ENCODE data around the gene GLCE. TPM values are rescaled to one million over a fixed set of nuclear protein-coding genes. Genes with fewer than 3 reads are reported as not detected.

Gene GLCE
- total RNA-seq, 1 experiment from 2014 or later = 22.8 TPM

DNA sequence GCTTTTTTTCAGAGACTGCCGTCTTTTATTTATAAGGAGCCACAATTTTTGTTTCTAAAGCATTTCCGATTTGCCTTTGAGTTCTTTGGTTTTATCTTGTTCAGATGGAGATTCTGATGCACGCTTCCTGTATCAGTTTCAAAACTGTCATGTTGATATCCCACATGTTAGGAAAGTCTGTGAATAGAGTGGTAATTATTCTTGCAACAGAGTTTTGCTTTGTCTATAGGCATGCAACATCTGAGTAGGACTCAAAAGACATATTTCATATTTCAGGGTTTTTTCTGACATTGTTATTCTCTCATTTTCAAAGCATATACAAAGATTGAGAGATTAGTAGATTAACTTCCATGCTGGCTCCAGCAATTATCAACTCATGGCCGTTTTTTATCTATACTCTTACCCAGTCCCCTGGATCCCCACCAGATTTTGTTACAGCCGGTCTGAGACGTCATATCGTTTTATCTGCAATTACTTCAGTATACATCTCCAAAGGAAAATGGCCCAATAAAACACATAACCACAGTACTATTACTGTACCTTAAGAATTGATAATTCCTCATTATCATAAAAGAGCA is 160.6 kb downstream of the GLCE start:
- ChIA-PET POLR2A (no interaction called here), CTCF (no interaction called here)
- DNase-seq (ENCODE audit: low read depth, low spot score) (no peak), ATAC-seq (no peak)
- no peak overlapping the region for H3K27ac ChIP-seq (ENCODE audit: low read length)
- TF ChIP-seq SIN3A (IDR thresholded peaks at IDR 0.05; ENCODE audit: borderline replicate concordance, insufficient read depth, low read depth, low read length) (no peak), TCF7L2 (IDR thresholded peaks at IDR 0.05; ENCODE audit: low read depth, low read length) (no peak), POLR2AphosphoS5 (IDR thresholded peaks at IDR 0.05; ENCODE audit: low read depth, low read length) (no peak)
- TF ChIP-seq, protein P1, sequence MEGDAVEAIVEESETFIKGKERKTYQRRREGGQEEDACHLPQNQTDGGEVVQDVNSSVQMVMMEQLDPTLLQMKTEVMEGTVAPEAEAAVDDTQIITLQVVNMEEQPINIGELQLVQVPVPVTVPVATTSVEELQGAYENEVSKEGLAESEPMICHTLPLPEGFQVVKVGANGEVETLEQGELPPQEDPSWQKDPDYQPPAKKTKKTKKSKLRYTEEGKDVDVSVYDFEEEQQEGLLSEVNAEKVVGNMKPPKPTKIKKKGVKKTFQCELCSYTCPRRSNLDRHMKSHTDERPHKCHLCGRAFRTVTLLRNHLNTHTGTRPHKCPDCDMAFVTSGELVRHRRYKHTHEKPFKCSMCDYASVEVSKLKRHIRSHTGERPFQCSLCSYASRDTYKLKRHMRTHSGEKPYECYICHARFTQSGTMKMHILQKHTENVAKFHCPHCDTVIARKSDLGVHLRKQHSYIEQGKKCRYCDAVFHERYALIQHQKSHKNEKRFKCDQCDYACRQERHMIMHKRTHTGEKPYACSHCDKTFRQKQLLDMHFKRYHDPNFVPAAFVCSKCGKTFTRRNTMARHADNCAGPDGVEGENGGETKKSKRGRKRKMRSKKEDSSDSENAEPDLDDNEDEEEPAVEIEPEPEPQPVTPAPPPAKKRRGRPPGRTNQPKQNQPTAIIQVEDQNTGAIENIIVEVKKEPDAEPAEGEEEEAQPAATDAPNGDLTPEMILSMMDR (IDR thresholded peaks at IDR 0.05) = no peak
- TF ChIP-seq, protein P2, sequence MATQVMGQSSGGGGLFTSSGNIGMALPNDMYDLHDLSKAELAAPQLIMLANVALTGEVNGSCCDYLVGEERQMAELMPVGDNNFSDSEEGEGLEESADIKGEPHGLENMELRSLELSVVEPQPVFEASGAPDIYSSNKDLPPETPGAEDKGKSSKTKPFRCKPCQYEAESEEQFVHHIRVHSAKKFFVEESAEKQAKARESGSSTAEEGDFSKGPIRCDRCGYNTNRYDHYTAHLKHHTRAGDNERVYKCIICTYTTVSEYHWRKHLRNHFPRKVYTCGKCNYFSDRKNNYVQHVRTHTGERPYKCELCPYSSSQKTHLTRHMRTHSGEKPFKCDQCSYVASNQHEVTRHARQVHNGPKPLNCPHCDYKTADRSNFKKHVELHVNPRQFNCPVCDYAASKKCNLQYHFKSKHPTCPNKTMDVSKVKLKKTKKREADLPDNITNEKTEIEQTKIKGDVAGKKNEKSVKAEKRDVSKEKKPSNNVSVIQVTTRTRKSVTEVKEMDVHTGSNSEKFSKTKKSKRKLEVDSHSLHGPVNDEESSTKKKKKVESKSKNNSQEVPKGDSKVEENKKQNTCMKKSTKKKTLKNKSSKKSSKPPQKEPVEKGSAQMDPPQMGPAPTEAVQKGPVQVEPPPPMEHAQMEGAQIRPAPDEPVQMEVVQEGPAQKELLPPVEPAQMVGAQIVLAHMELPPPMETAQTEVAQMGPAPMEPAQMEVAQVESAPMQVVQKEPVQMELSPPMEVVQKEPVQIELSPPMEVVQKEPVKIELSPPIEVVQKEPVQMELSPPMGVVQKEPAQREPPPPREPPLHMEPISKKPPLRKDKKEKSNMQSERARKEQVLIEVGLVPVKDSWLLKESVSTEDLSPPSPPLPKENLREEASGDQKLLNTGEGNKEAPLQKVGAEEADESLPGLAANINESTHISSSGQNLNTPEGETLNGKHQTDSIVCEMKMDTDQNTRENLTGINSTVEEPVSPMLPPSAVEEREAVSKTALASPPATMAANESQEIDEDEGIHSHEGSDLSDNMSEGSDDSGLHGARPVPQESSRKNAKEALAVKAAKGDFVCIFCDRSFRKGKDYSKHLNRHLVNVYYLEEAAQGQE (IDR thresholded peaks at IDR 0.05; ENCODE audit: insufficient read depth in 1 of 2, low read depth in 2 of 2, low read length in 1 of 2) = no peak
- intact Hi-C loops (cut with micrococcal nuclease; ENCODE audit: unreplicated experiment) (no loop called here), in situ Hi-C loops (cut with HindIII; ENCODE audit: low pct_unique_long_range_greater_than_20kb, low sequenced_read_pairs) (no loop called here)
- H3K4me3 ChIP-seq (ENCODE audit: low read depth in 2 of 2, low read length in 2 of 2) = no peak overlapping the region
- no peaks in the 10 kb centered on the region for H3K9me3 ChIP-seq (ENCODE audit: control insufficient read depth, insufficient read depth, low read depth, low read length)
- H3K36me3 ChIP-seq (ENCODE audit: control insufficient read depth, insufficient read depth, low read length) = no peaks in the 10 kb centered on the region
- H3K27me3 ChIP-seq (ENCODE audit: control insufficient read depth, insufficient read depth, low read length) = no peaks in the 10 kb centered on the region
- no TSS peak for BruUV-seq (replicated peaks)
- no peaks in the 10 kb centered on the region for H3K4me1 ChIP-seq (ENCODE audit: control insufficient read depth, insufficient read depth, low read length)

Other genes starting within 250 kb of the GLCE start
- gene SPESP1, start 230.1 kb upstream of the GLCE start, total RNA-seq (2021; ENCODE audit: unreplicated experiment) = not detected
- 0.26 TPM for gene NOX5, start 145.9 kb upstream of the GLCE start, total RNA-seq (2021; ENCODE audit: unreplicated experiment)
- gene PAQR5, start 138.3 kb downstream of the GLCE start, total RNA-seq (2021; ENCODE audit: unreplicated experiment) = 2.0 TPM